ENCODE measurements around the gene COLEC12. TPM values are rescaled to one million over a fixed set of nuclear protein-coding genes. Genes with fewer than 3 reads are reported as not detected.

COLEC12 gene
- total RNA-seq, 3 donors from 2014 or later = 2.4 to 12.1 (median 4.7) TPM

- no peak for DNase-seq
- no peaks in the 10 kb centered on the region for H3K4me1 ChIP-seq (ENCODE audit: low read depth)
- H3K9me3 ChIP-seq = no peaks in the 10 kb centered on the region
- no peak for TF ChIP-seq CTCF (IDR thresholded peaks at IDR 0.05)
- no peak for ATAC-seq
- intact Hi-C loops (cut with DNase I, micrococcal nuclease) = no loop called here
- no peaks in the 10 kb centered on the region for H3K36me3 ChIP-seq (ENCODE audit: low read depth)
- H3K4me3 ChIP-seq = no peak overlapping the region
Measured at GRCh38 chr18:370751-371608, 129.5 kb downstream of the COLEC12 start.

GRCh38 chr18:369224-370015 is 131.1 kb downstream of the COLEC12 start:
- no peak for ATAC-seq
- intact Hi-C loops (cut with DNase I, micrococcal nuclease) = no loop called here
- H3K36me3 ChIP-seq (ENCODE audit: low read depth) = no peaks in the 10 kb centered on the region
- H3K9me3 ChIP-seq = no peaks in the 10 kb centered on the region
- H3K4me1 ChIP-seq (ENCODE audit: low read depth) = no peaks in the 10 kb centered on the region
- no peak for DNase-seq
- no peak overlapping the region for H3K4me3 ChIP-seq
- TF ChIP-seq CTCF (IDR thresholded peaks at IDR 0.05) = no peak

GRCh38 chr18:366466-367061 is 133.9 kb downstream of the COLEC12 start:
- no peaks in the 10 kb centered on the region for H3K9me3 ChIP-seq
- H3K4me1 ChIP-seq (ENCODE audit: low read depth) = no peaks in the 10 kb centered on the region
- no peak overlapping the region for H3K4me3 ChIP-seq
- DNase-seq (no peak), ATAC-seq (no peak)
- intact Hi-C loops (cut with DNase I, micrococcal nuclease) = no loop called here
- no peaks in the 10 kb centered on the region for H3K36me3 ChIP-seq (ENCODE audit: low read depth)
- no peak for TF ChIP-seq CTCF (IDR thresholded peaks at IDR 0.05)

- Histone ChIP-seq H3K4me3 (no peak overlapping the region), H3K4me1 (ENCODE audit: low read depth) (no peaks in the 10 kb centered on the region), H3K36me3 (ENCODE audit: low read depth) (no peaks in the 10 kb centered on the region), H3K9me3 (no peaks in the 10 kb centered on the region)
- DNase-seq (no peak), ATAC-seq (no peak)
- intact Hi-C loops (cut with DNase I, micrococcal nuclease) = no loop called here
- no peak for TF ChIP-seq CTCF (IDR thresholded peaks at IDR 0.05)
Measured at GRCh38 chr18:365651-366050, 134.8 kb downstream of the COLEC12 start.

- TF ChIP-seq CTCF (IDR thresholded peaks at IDR 0.05) = no peak
- no peak for ATAC-seq
- intact Hi-C loops (cut with DNase I, micrococcal nuclease) = no loop called here
Measured at GRCh38 chr18:364256-364826, 136.2 kb downstream of the COLEC12 start.

More at GRCh38 chr18:364256-364826, 136.2 kb downstream of the COLEC12 start:
- Histone ChIP-seq H3K36me3 (ENCODE audit: low read depth) (no peaks in the 10 kb centered on the region), H3K4me3 (no peak overlapping the region), H3K9me3 (no peaks in the 10 kb centered on the region), H3K4me1 (ENCODE audit: low read depth) (no peaks in the 10 kb centered on the region)
- DNase-seq = no peak
